GM23338 (cell line): ENCODE results near the gene EYS. TPM values are rescaled to one million over a fixed set of nuclear protein-coding genes. Genes with fewer than 3 reads are reported as not detected.

Source experiments
- ATAC-seq: fragments of 200-7000 bp; cut with Tn5 transposase; 3 replicates; pipeline ENCODE4 v1.9.1; 2020
- DNase-seq: peaks from one replicate; pipeline ENCODE4 v3.0.0-alpha.2; 2015; ENCODE audit warnings: low spot score
- H2AFZ ChIP-seq: fragments of 200-600 bp; sonication (generic); 2 replicates; pipeline ENCODE4 v1.8.0; 2016; ENCODE audit warnings: antibody characterized with exemption, mild to moderate bottlenecking, moderate library complexity
- H3F3A ChIP-seq: fragments of 200-600 bp; sonication (generic); replicated peaks from 2 replicates; pipeline ENCODE4 v1.8.0; 2017; ENCODE audit warnings: antibody characterized with exemption, mixed run types, low read depth
- H3K27ac ChIP-seq: fragments of 200-600 bp; sonication (generic); 2 replicates; pipeline ENCODE4 v1.6.1; 2016; ENCODE audit warnings: low read depth
- H3K27me3 ChIP-seq: fragments of 200-600 bp; sonication (generic); 2 replicates; pipeline ENCODE4 v1.8.0; 2016; ENCODE audit warnings: mild to moderate bottlenecking, mixed run types, moderate library complexity; ENCODE audit not compliant: insufficient read depth
- H3K36me3 ChIP-seq: fragments of 200-600 bp; sonication (generic); 2 replicates; pipeline ENCODE4 v1.8.0; 2016; ENCODE audit warnings: mild to moderate bottlenecking; ENCODE audit not compliant: insufficient read depth
- H3K4me1 ChIP-seq: fragments of 200-600 bp; sonication (generic); 2 replicates; pipeline ENCODE4 v1.8.0; 2016; ENCODE audit warnings: mild to moderate bottlenecking, moderate library complexity; ENCODE audit not compliant: insufficient read depth
- H3K4me2 ChIP-seq: fragments of 200-600 bp; sonication (generic); 2 replicates; pipeline ENCODE4 v1.7.1; 2017; ENCODE audit warnings: mixed run types
- H3K4me3 ChIP-seq: fragments of 200-600 bp; sonication (generic); 2 replicates; pipeline ENCODE4 v1.6.1; 2016; ENCODE audit warnings: mixed run types
- H3K79me2 ChIP-seq: fragments of 200-600 bp; sonication (generic); replicated peaks from 2 replicates; pipeline ENCODE4 v1.8.0; 2017; ENCODE audit warnings: mild to moderate bottlenecking; ENCODE audit not compliant: insufficient read depth
- H3K9me2 ChIP-seq: fragments of 200-600 bp; sonication (generic); 2 replicates; pipeline ENCODE4 v1.8.0; 2017; ENCODE audit not compliant: insufficient read depth
- H4K20me1 ChIP-seq: fragments of 200-600 bp; sonication (generic); replicated peaks from 2 replicates; pipeline ENCODE4 v1.8.0; 2017; ENCODE audit warnings: mild to moderate bottlenecking; ENCODE audit not compliant: insufficient read depth
- H3K27ac Mint-ChIP-seq: 2 replicates; pipeline ENCODE4 v1.8.0; 2020; ENCODE audit warnings: inconsistent platforms, mild to moderate bottlenecking, moderate library complexity, mixed read lengths
- H3K27me3 Mint-ChIP-seq: 3 replicates; pipeline ENCODE4 v1.8.0; 2022; ENCODE audit warnings: low read depth, mild to moderate bottlenecking, moderate library complexity, mixed read lengths, inconsistent platforms; ENCODE audit not compliant: insufficient read depth, poor library complexity
- H3K36me3 Mint-ChIP-seq: 3 replicates; pipeline ENCODE4 v1.8.0; 2021; ENCODE audit warnings: low read depth, mild to moderate bottlenecking, inconsistent platforms, moderate library complexity, mixed read lengths
- H3K4me1 Mint-ChIP-seq: 3 replicates; pipeline ENCODE4 v1.8.0; 2020; ENCODE audit warnings: mild to moderate bottlenecking, inconsistent platforms, mixed read lengths
- H3K4me3 Mint-ChIP-seq: 3 replicates; pipeline ENCODE4 v1.8.0; 2021; ENCODE audit warnings: moderate library complexity, mild to moderate bottlenecking, inconsistent platforms, mixed read lengths
- H3K9me3 Mint-ChIP-seq: 3 replicates; pipeline ENCODE4 v1.8.0; 2020; ENCODE audit warnings: moderate library complexity, mild to moderate bottlenecking, inconsistent platforms, mixed read lengths
- CREB1 ChIP-seq: fragments of 250-450 bp; sonication (Bioruptor Pico); IDR thresholded peaks from 2 replicates; pipeline ENCODE4 v1.5.0; 2020; ENCODE audit warnings: low read depth, mild to moderate bottlenecking, moderate library complexity
- CTCF ChIP-seq, 2 experiments: fragments of 200-600 bp in 1 of 2; sonication (generic) in 1 of 2; conservative IDR thresholded peaks; 2 replicates each; pipeline versions ENCODE4 v1.5.1 to v1.6.1; 2016 to 2017; ENCODE audit warnings: antibody characterized with exemption in 2 of 2, low read depth in 2 of 2, mild to moderate bottlenecking in 2 of 2, moderate library complexity in 1 of 2
- ETS1 ChIP-seq: IDR thresholded peaks from 2 replicates; pipeline ENCODE4 v1.6.1; 2016; ENCODE audit warnings: antibody characterized with exemption
- EZH2phosphoT487 ChIP-seq: fragments of 200-600 bp; sonication (generic); IDR thresholded peaks from one replicate; pipeline ENCODE4 v1.8.1; 2018; ENCODE audit warnings: antibody characterized with exemption; ENCODE audit not compliant: unreplicated experiment
- POLR2AphosphoS5 ChIP-seq: IDR thresholded peaks from 2 replicates; pipeline ENCODE4 v1.6.1; 2016; ENCODE audit warnings: antibody characterized with exemption, low read depth
- STAT1 ChIP-seq: IDR thresholded peaks from one replicate; pipeline ENCODE4 v1.6.1; 2016; ENCODE audit warnings: antibody characterized with exemption; ENCODE audit not compliant: unreplicated experiment
- ZNF114 ChIP-seq: fragments of 250-450 bp; sonication (Bioruptor Pico); IDR thresholded peaks from 2 replicates; pipeline ENCODE4 v1.5.0; 2020; ENCODE audit warnings: mild to moderate bottlenecking, moderate library complexity
- ZNF331 ChIP-seq: fragments of 250-450 bp; sonication (Bioruptor Pico); IDR thresholded peaks from 2 replicates; pipeline ENCODE4 v1.5.0; 2020; ENCODE audit warnings: low read depth, mild to moderate bottlenecking, moderate library complexity
- polyA plus RNA-seq: library from polyadenylated mRNA; unstranded; fragments of >200 nt; fragmentation: Nextera tagmentation; extraction: Ambion mirVana; gene quantifications from 2 replicates; pipeline ENCODE4 v1.2.1, GENCODE V29; 2016
- total RNA-seq: library from RNA; depleted of rRNA; stranded (reverse); fragments of >200 nt; shearing (Covaris generic); gene quantifications from 2 replicates; pipeline ENCODE4 v1.2.3, GENCODE V29; 2014
- TF ChIP-seq, protein P1 (sequence below): IDR thresholded peaks from one replicate; pipeline ENCODE4 v1.6.1; 2018; ENCODE audit warnings: antibody characterized with exemption; ENCODE audit not compliant: unreplicated experiment

EYS gene
- total and polyA plus RNA-seq, 2 experiments from 2014 or later, result 0.38 to 0.52 TPM

- no peak for TF ChIP-seq CTCF (conservative IDR thresholded peaks at IDR 0.05; ENCODE audit: low read depth in 2 of 2)
- TF ChIP-seq EZH2phosphoT487, result no peak
- TF ChIP-seq, protein P1, sequence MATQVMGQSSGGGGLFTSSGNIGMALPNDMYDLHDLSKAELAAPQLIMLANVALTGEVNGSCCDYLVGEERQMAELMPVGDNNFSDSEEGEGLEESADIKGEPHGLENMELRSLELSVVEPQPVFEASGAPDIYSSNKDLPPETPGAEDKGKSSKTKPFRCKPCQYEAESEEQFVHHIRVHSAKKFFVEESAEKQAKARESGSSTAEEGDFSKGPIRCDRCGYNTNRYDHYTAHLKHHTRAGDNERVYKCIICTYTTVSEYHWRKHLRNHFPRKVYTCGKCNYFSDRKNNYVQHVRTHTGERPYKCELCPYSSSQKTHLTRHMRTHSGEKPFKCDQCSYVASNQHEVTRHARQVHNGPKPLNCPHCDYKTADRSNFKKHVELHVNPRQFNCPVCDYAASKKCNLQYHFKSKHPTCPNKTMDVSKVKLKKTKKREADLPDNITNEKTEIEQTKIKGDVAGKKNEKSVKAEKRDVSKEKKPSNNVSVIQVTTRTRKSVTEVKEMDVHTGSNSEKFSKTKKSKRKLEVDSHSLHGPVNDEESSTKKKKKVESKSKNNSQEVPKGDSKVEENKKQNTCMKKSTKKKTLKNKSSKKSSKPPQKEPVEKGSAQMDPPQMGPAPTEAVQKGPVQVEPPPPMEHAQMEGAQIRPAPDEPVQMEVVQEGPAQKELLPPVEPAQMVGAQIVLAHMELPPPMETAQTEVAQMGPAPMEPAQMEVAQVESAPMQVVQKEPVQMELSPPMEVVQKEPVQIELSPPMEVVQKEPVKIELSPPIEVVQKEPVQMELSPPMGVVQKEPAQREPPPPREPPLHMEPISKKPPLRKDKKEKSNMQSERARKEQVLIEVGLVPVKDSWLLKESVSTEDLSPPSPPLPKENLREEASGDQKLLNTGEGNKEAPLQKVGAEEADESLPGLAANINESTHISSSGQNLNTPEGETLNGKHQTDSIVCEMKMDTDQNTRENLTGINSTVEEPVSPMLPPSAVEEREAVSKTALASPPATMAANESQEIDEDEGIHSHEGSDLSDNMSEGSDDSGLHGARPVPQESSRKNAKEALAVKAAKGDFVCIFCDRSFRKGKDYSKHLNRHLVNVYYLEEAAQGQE, result no peak
These were observed 710.7 kb downstream of the EYS start (continued) for GRCh38 chr6:64996301-64996700.

DNA sequence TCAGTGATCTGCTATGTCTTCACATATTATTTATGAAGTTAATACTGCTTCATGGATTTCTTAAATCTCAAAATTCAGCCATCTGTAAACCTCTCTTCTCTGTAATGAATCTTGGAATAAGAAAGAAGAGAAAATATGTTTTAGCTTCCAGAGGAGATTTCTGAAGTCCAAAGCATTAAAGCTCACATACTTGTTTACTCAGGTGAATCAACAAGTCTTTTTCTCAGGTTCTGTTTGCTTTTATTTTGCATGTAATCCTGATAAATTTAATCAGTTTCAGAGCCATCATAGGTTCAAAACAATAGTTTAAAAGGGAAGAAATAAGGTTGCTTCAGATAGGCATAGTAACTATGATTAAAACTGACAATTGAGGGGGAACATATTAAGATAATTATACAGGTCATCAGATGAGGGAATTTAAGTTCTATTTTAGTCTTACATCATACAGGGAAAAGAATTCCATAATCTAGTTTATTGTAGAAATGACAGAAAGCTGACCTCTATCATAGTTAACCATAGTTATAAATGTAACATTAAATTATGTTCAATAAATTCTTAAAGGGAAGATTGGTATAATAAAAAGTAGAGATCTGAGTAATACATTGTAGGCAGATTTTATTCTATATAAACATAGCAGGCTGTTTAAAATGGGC, 716.2 kb downstream of the EYS start:
- Histone ChIP-seq H3K4me3 (no peak overlapping the region), H3K4me1 (peaks cover 3% of the 10 kb centered on the region; the same call in 1 of the 2 replicates), H3K27ac (no peak overlapping the region), H3K36me3 (no peaks in the 10 kb centered on the region), H2AFZ (no peak overlapping the region), H4K20me1 (no peaks in the 10 kb centered on the region), H3K4me2 (no peak overlapping the region), H3K9me2 (no peaks in the 10 kb centered on the region; the same call in 1 of the 2 replicates), H3K27me3 (no peaks in the 10 kb centered on the region), H3K79me2 (no peaks in the 10 kb centered on the region), H3F3A (no peaks in the 10 kb centered on the region)
- H3K36me3 Mint-ChIP-seq, result no peaks in the 10 kb centered on the region
- no peak overlapping the region for H3K4me3 Mint-ChIP-seq
- H3K4me1 Mint-ChIP-seq, result peaks cover 9% of the 10 kb centered on the region; the same call in 2 of the 3 replicates
- H3K9me3 Mint-ChIP-seq, result peaks cover 6% of the 10 kb centered on the region; the same call in 1 of the 3 replicates
- H3K27me3 Mint-ChIP-seq, result peaks cover 3% of the 10 kb centered on the region
- DNase-seq (no peak), ATAC-seq (no peak)
- peak overlapping the region; percentile 56; the same call in 1 of the 2 replicates for H3K27ac Mint-ChIP-seq
- no peak for TF ChIP-seq ETS1
- no peak for TF ChIP-seq ZNF114
- TF ChIP-seq ZNF331, result no peak
- no peak for TF ChIP-seq STAT1
- no peak for TF ChIP-seq CREB1 (CRISPR knock-in tag)
- no peak for TF ChIP-seq CTCF (conservative IDR thresholded peaks at IDR 0.05; ENCODE audit: low read depth in 2 of 2)
- no peak for TF ChIP-seq POLR2AphosphoS5
- TF ChIP-seq, protein P1, result no peak
- no peak for TF ChIP-seq EZH2phosphoT487
